Measurements from ENCODE around the gene NCBP2L.

- TF ChIP-seq POLR2A (IDR thresholded peaks at IDR 0.05; ENCODE audit: low read depth, low read length) (no peak), TAF1 (IDR thresholded peaks at IDR 0.05; ENCODE audit: borderline replicate concordance, low read depth, low read length) (no peak), POLR2AphosphoS5 (IDR thresholded peaks at IDR 0.05; ENCODE audit: low read depth, low read length) (no peak)
These were observed 39.3 kb upstream of the NCBP2L start for GRCh38 chrX:107738272-107738671.
